ENCODE data around the gene CACNA1C.

CACNA1C gene

DNA sequence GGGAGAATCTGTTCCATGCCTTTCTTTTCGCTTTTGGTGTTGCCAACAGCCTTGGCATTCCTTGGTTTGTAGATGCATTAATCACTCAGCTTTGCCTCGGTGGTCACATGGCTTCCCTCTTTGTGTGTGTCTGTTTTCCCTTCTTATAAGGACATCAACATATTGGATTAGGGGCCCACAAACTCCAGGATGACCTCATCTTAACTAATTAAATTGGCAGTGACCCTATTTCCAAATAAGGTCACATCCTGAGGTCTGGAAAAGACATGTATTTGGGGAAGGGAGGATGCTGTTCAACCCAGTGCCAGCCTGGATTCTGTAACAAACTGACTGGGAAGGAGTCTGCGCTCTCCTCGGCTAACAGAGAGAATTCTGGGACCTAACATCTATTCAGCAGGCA, 376.2 kb downstream of the CACNA1C start:
- DNase-seq: no peak

DNA sequence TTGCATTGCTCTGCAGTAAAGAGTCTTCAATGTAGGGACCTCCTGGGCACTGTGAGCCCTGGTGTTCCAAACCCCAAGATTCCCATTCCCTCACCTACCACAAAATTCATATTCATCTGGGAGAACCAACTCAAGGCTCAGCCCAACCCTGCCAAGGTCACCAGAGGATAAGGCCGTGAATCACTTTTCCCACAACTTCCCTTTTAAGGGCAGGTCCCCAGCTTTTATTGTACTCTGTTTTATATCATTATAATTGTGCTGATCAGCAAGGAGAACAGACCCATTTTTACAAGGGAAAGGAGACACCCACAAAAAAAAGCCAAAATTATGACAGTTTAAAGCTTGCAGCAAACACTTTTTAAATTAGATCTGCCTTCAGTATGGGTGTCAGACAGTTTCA, 379.0 kb downstream of the CACNA1C start:
- no peak for DNase-seq

DNA sequence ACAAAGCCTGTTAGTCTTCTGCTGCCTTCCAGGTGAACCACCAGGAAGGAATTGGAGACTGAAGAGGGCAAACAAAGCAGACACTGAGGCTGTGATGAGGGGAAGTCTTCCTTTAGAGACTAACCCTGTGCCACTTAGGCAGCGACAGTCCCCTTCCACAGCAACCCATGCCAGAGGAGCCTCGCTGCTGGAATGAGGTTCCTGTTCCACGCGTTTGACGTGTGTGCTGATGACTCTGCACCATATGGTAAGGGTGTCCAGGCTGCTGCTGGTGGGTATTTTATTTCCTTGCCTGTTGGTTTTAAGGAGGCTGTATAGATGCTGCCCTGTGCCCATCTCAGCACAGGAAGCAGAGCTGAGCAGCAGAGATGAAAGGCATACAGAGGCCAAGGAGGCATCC, 380.1 kb downstream of the CACNA1C start:
- DNase-seq: no peak

DNA sequence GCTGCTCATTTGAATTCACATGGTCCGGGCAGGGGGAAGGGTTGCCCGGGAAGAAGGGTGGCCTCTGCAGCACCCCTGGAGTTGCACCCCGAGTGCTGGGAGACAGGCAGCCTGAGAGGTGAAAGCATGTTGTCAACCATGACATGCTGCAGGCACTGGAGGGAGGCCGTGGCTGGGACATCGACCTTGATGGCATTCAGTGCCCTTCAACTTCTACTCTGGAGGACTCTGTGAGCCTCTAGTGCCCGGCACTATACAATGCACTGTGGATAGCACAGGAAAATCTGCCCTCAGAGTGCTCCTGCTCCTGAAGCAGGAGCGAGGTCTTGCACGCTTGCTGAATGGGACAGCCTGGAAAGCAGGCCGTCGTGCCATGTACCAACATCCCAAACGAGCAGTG, 382.7 kb downstream of the CACNA1C start:
- DNase-seq: no peak

DNA sequence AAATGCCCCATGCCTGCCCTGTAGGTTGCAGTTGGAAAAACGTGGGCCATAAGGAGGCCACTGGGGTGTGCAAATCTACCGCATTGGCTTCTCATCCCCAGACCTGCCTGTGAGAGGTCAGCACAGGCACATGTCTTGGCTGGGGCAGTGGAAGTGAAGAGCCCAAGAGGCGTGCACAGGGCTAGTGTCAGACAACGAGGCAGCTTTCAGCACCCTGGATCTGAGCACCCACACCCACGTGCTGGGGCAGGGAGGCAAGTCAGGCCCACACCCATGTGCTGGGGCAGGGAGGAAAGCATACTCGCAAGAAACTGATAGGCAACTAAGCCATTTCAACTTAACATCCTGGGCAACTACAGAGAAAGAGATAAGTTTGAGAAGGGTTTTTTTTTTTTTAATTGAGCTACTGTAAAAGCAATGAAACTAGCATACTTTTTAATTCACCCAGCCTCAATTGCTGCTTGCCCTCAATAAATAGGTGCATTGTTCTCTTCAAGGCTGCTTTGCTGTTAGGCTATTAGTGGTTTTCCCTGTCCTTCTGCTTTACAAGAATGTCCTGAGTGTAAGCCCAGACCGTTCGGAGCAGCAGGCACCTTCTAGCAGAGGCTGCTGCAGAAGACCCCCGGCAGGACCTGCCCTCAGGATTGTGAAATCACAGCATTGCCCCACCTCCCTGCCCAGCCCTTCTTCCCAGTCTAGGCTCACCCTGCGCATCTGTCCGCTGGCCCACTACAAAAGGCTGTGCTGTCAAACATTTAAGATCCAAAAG, 386.7 kb downstream of the CACNA1C start:
- DNase-seq: no peak

DNA sequence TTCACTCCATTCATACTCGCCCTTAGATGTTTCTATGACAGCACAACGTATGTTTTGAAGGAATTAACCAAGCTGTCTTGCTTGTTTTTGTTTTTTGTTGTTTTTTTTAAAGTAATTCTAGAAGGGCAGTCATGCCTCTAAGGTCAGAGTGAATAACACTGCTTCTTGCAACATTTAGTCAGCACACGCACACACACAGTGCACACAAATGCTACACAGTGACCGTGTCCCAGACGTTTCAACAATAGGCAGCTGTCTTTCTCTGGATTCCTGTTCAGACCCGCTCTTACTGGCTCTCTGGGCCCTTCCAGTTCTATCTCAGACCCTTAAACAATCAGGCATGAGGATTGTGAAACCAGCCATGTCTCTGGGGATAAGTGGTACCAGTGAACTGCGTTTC, 391.0 kb downstream of the CACNA1C start:
- DNase-seq: no peak

DNA sequence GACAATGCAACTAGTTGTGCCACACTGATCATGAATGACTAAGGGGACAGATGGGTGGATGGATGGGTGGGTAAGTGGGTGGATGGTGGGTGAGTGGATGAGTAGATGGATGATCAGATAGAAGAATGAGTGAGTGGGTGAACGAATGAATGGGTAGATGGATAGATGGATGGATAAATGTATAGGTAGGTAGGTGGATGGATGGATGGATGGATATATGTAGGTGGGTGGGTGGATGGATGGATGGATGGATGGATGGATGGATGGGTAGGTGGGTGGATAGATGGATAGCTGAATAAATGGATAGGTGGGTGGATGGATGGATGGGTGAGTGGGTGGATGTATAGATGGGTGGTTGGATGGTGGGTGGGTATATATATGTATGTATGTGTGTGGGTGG, 393.2 kb downstream of the CACNA1C start:
- no peak for DNase-seq

DNA sequence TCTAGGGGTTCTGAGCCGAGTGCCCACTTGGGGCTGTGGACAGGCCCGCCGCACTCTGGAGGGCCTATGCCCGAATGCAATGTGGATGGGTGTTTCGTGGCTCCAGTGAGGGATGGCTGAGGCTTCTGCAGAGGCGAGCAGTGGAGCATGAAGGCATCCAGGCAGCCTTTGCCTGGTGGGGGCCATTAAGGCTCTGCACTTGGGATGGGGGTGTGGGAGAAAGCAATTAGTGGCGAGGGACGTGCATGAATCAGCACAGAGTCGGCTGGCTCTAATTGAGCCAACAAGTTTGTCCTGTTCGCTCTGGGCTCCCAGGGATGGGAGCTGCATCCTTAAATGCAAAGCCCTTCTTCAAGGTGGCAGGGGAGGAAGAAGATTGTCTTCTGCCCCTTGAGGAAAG, 395.1 kb downstream of the CACNA1C start:
- DNase-seq: no peak

DNA sequence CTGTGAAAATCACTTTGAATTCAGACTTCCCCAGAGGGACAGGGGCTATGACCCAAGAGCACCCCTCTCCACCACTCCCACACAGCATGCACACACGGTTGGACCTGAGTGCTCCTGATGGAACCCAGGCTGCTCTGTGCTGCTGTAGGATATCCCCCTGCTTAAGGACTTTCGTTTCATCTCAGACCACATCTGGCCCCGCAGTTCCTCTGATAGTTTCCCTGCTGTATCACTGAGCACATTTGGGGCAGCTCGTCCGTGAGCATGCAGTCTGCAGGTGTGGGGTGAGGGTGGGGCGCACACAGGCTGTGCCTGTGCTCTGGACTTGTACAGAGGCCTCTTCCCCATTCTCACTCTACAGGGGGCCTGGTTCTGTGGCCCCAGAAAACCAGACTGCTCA, 396.8 kb downstream of the CACNA1C start:
- no peak for DNase-seq

DNA sequence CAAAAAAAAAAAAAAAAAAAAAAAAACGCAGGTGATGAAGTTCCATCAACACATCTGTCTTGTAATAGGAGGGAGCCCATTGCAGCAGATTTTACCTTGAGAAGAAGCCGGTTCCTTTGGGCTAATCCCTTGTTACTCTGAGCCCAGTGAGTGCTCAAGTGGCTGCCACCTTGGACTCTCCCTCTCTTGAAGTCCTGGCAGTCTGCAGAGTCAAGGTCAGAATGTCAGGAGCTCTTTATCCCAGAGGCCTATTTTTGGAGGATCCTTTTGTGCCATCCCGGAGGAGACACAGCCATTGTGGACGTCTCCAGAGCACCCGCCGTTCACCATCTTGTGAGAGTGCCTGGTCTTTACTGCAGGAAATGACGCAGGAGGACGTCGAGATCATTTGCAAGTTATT, 397.8 kb downstream of the CACNA1C start:
- no peak for DNase-seq

DNA sequence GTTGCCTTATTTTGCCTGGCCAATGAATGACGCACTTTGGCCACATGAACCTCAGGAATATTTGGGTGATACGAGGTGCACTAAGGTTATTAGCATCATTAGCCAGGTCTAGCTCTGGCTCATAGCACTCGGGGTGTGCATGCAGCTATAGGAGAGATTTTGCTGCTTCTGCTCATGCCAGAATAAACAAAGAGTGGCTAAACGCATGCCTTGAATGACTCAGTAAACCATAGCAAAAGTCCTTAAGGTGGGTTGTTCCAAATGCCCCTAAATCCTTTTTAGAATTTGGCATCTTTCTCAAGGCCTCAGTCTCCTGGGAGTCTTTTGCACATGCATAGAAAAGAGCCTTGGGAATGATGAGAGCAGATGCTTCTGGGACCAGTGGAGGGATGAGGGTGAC, 398.2 kb downstream of the CACNA1C start:
- no peak for DNase-seq

DNA sequence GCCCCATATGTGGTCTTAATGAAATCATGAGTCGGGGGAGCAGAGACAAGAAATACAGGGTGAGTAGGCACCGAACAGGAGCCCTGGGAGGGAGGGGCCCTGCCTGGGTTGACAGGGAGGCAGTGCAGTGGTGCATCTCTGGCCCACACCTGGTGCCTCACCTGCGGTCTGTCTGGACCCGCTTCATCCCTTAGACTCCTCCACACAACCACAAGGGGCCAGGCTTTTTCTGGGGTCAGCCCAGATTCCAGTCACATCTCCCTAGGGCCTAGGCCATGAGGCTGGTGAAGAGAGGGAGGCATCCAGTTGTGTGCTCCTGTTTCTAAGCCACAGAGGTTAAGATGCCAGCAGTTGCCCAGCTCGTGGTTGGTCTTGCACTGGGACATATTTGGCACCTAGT, 398.7 kb downstream of the CACNA1C start:
- DNase-seq: no peak

DNA sequence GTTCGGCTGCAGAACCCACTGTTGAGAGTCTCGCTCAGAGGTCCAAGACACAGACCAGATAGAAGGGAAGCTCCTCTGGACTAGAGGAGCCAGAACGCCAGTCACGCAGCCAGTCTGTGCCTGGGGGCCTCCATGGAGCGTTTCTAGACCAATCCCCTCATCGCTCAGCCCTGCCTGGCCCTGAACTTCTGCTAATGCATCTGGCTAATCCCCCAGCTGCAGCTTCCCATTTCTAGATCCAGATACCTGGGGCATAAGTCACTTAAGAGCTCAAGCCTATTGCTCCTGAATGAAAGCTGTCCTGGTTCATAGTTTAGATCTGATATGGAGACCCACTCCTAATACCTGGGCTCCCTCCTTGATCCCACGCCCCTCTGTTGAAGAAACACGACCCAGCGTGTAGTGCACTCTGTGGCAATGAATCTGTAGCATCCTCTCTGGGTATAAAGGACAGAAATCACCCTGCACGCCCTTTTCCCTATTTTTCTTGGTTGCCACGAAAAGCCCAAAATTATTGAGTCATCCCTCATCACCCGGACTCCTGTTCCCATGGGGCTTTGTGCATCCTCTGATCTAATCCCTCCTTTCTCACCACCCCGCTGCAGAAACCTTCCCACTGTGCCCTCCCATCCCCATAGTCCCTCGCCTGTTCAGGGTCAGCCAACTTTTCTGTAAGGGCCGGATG, 400.4 kb downstream of the CACNA1C start:
- no peak for DNase-seq

DNA sequence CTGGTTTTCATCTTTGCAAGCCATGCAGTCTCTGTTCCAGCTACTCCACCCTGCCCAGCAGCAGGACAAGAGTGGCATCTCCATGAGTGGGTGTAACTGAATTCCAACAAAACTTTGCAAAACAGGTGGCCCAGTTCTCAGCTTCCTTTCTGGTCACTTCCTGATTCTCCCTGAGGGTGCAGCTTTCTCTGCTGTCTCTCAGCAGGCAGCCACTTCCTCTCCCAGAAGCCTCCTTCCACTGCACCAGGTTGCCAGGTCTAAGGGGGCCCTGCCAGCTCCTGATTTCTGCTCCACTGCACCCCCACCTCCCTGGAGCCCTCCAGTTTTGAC, 400.9 kb downstream of the CACNA1C start:
- no peak for DNase-seq

DNA sequence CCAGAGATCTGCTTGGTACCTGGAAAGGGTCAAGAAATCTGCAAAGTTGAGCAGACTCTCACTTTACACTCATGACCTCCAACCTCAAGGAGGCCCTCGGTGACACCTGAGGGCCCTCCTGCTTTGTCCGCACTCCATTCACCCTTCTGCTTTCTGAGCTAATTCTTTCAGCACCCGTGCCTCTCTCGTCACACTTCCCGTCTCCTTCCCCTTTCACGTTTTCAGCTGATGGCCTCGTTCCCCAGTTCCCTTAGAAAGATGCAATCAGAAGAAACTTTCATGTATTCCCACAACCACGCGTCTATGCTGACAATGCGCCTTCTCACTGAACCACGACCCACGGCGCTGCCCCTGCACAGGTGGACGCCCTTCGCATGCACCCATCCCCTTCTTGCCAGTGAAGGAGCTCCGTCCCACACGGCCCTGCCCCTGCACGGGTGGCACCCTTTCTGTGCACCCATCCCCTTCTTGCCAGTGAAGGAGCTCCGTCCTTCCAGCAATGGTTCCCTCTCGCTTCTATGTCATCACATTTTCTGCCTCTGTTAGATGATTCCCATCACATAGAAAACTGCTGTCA, 401.9 kb downstream of the CACNA1C start:
- DNase-seq: no peak

DNA sequence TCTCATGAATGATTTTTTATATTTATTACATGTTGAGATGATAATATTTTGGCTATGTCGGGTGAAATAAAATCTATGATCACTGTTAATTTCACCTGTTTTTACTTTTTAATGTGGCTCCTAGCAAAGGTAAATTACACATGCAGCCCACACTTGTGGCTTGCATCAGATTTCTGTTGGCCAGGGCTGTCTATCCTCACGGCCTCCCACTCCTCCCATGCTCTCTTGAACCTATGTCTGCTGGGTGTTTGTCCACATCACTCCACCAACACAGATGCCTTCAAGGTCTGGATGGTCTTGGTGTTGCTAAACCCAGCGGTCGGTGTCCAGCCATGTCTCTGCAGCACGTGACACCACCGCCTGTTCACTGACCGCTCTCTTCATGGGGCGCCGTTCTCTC, 402.6 kb downstream of the CACNA1C start:
- no peak for DNase-seq

DNA sequence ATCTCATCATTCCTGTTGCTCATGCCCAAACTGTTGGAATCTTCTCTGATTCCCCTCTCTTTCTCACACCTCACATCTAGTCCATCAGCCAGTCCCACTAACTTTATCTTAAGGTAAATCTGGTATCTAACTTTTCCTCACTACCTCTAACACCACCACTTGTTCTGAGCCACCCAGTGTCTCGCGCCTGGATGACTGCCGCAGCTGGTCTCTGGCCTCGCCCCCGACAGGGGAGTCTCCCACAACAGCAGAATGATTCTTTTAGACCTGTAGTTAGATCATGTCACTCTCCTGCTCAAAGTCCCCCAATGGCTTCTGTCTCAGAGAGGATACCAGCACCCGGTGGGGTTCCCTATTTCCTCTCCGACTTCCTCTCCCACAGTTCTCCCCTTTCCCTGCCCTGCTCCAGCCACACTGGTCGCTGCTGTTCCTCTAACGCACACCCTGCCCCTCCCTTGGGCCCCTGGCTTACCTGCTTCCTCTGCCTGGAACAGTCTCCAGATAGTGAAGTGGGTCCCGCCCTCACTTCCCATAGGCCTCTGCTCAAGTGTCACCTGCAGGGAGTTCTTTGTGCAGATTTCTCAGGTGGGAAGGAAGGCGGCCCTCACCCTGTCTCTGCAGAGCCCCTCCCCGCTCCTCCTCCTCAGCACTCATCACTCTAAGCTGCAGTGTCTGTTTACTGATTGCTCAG, 403.5 kb downstream of the CACNA1C start:
- no peak for DNase-seq

DNA sequence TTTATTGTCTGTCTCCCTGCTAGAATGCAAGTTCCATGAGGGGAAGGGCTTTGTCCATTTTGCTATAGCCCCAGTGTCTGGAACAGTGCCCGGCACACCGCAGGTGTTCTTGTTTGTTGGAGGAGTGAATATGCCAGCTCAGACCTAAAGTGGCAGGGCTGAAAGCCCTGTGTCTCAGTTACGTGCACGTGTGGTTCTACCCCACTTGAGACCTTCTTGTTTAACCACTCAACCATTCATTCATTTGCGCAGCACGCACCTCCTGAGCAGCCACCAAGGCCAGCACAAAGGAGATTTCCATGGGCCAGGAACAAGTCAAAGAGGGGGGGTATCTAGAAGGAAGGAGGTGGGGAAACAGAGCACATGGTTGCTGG, 404.0 kb downstream of the CACNA1C start:
- DNase-seq: no peak

DNA sequence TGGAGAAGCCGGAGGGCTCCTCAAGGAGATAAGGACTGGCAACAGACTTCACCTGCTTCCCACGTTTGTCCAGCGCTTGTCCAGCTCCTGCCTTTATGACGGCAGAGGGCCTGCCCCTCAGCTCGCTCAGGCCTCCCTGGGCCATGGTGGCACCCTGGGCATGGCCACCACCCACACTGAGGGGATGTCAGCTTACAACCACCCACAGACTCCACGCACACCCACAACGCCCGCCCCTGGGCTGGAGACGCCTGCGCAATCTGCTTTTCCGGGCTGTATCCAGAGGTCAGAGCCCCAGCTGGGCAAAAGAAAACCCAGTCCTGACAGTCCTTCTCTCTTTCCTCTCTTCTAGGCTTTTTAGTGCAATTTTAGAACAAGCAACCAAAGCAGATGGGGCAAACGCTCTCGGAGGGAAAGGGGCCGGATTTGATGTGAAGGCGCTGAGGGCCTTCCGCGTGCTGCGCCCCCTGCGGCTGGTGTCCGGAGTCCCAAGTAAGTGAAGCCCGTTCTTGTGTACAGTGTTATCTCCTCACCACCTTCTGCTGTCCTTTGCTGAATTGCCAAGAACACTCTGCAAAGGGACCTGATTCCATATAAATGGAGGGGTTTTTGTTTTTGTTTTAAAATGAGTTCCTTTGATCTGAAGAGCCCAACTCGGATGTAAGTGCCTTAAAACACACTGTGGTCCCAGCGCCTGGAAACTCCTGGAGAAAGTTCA, 404.6 kb downstream of the CACNA1C start:
- DNase-seq: no peak

DNA sequence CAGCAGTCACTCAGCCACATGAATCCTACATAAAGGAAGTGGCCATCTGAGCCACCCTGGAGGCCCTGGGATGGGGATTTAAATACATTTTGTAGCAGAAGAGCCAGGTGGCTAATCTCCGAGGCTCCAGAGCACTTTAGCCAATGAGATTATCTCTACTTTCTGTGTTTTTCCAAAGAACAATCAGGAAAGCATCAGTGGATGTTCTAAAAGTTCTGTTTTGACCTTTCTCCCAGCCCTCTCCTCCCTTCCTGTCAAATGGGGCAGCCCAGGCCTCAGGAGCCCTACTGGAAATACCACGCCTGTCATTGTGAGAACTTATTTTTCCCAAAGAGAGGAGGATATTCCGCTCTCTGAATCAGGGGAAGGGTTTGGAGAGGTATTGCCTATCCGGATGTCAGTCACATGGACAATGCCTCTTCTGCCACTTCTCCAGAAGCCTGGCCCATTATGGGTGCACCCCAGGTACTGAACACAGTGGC, 405.2 kb downstream of the CACNA1C start:
- DNase-seq: no peak

DNA sequence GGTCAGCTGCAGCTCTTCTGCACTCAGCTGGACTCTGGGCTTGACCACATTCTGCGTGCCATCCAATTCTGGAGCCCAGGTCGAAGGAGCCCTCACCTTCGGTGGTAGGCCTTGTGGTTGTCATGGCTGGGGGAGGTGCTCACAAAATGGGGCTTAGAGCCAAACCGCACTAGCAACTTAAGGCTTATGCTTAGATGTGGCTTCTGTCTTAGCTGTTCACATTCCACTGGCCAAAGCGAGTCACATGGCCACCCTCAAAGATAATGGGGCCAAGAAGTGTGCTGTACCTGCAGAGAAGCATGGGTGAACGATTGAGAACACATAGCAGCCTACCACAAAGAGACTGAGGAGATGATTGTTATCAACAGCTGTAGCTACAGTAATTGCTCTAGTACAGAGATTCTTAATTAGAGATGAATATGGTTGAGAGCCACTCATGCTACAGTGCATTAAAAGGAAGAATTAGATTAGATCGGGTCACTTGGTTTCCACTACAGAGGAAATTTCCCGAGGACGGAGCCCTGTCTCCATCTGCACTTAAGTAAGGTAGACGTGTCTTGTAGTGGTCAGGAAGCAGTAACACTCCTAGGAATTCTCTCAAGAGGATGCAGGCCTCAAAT, 407.4 kb downstream of the CACNA1C start:
- DNase-seq: no peak

DNA sequence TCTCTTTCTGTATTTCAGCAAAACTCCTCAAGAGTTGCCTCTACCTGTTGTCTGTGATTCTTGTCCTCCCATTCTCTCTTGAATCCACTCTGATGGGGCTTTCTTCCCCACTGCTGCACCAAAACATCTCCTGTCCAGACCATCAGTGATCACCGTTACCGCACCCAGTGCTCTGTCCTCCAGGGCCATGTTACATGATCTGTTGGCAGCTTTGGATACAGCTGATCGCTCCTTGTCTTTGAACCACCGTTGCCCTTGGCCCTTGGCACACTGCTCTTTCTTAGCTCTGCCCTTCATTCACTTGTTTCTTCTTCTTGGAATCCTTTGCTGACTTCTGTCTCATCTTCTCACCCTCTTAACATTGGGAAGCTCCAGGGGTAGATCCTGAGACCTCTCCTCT, 408.3 kb downstream of the CACNA1C start:
- DNase-seq: no peak

DNA sequence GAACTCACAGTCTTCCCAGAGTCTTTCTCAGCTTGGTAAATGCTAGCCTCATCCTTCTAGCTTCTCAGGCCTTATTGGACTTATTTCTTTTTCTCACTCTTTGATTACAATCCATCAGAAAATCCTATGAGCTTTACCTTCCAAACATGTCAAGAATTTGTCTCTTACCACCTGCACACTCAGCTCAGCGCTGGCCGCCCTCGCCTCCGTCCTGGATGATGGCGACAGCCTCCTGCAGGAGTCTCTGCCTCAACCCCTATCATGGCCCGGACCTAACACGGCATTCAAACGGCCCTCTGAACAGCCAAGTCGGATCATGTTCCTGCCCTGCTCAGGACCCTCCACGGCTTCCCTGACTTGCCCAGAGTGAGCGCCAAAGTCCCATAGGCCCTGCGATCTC, 408.9 kb downstream of the CACNA1C start:
- no peak for DNase-seq

Data from central memory CD4-positive, alpha-beta T cell (primary cell).